HG03066 (cell line): ENCODE results near the gene MYO18A.
"Not testable (repeated sequence)": the region's sequence is repeated elsewhere in the genome, so short reads cannot be mapped to it uniquely, and the experiment has no call there.

Source experiments
- ATAC-seq: cut with Tn5 transposase; IDR thresholded peaks from one replicate; pipeline ENCODE4 v1.9.1; 2021; ENCODE audit warnings: low read depth; ENCODE audit not compliant: unreplicated experiment

Gene MYO18A

DNA sequence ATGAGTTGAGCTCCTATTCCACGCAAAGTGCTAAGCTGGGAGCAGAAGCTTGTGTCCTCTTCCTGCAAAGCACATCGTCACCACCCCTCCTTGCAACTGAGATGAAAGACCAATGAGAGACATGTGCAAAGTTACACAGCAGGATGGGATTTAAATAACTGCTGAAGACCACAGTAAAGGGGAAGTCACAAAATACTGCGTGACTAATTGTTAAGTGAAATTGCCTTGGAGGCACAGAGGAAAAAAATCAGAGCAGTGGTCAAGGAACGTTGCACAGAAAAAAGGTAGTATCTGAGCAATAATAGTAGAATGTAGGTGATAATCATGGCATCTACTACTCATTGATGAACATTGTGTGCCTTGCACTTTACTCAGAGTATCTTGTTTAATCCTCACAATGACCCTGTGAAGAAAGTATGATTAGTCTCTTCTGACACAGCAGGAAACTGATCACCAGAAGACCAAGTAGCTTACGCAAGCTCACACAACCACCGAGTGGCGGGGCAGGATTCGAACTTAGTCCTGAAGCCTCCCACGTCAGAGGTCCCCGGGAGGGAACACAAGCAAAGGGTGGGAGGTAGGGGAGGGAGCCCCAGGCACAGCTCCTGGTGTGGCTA is 15.4 kb upstream of the MYO18A start:
- no peak for ATAC-seq

DNA sequence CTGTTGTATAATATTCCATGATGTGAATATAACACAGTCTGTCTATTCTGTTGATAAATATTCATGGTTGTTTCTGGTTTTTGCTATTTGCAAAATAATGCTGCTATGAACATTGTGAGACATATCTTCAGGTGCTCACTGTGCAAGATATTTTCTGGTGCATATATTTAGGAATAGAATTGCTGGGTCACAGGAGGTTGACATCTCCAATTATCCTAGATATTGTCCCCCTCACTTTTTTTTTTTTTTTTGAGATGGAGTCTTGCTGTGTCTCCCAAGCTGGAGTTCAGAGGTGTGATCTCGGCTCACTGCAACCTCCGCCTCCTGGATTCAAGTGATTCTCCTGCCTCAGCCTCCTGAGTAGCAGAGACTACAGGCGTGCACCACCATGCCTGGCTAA is 14.5 kb upstream of the MYO18A start:
- ATAC-seq, result no peak

DNA sequence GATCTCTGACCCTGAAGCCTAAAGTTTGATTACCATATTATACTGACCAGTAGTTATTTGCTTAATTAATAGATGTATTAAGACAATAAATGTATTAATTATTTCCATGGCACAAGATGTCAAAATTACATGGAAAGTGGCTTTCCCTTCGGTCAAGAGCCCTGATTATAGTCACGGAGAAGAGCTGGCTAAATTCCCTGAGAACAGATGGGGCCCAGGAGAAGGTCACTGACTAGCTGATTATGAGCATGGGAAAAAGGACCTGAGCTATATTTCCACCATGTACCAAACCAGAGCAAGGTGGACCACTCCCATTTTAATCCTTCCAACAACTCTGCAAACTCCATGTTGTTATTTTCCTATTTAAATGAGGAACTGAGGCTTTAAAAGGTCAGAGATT is 12.9 kb upstream of the MYO18A start:
- no peak for ATAC-seq

DNA sequence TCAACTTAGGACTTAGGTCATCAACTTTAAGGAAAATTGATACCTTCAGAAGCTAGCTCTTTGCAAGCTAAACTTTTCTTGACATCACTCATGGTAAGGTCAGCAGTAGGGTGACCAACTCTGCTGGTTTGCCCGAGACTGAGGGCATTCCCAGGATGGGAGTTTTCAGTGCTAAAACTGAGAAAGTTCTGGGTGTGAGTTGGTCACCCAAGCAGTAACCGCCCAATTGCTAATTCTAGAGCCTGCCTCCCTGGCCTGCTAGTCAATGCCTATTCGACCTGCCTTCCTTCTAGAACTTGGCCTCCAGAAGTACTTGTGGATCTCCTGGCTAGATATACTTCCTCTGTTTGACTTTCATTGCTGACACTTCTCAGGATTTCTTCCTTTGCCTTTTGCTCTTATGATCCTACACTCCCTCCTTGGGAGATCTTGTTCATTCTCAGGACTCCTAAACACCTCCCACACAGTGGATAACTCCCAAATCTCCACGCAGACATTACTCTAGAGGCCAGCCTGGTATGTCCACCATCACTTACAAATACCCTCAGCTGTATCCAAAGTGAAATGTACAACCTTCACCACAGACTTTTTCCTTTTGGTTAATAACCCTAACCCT is 10.5 kb upstream of the MYO18A start:
- ATAC-seq, result no peak

DNA sequence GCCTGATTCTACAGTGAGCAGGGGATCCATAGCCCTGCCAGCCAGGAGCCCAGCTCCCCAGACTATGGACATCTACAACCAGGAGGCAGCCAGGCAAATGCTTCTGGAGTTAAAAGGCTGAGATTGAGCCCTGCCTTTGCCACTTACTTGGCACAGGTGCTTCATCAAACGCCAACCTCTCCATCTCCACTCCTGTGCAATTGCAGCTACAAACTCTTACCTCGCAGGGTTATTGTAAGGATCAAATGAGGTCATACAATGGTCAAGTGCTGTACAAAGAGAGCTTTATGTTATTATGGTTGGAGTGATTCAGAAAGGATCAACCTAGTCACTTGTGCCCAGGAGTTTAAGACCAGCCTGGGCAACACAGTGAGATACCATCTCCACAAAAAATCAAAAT is 9.8 kb upstream of the MYO18A start:
- no peak for ATAC-seq

DNA sequence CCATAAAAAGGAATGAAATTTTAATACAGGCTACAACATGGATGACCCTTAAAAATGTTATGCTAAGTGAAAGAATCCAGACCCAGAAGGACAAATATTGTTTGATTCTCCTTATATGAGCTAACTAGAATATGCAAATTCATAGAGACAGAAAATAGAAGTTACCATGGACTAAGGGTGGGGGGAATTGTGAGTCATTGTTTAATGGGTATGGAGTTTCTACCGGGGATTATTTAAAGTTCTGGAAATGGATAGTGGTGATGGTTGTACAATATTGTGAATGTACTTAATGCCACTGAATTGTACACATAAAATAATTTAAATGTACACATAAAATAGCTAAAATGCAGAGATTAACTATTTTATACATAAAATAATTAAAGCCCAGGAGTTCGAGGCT is 9.2 kb upstream of the MYO18A start:
- no peak for ATAC-seq

DNA sequence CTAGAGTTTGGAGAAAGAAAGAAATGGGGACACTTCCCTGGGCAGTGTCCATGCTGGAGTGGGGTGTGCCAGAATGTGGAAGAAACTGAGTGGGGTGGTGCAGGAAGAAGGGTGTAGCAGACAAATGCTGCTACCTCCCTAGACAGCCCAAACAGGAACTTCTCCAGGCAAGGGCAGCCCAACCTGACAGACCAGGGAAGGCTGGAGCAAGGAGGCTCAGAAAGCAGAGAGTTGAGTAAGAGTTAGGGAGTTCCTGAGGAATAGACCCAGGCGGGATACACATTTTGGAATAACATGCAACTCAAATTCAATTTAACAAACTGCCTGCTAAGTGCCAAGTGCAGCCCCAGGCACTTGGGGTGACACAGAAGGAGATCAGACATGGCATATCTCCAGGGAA is 1.0 kb upstream of the MYO18A start:
- ATAC-seq, result no peak

DNA sequence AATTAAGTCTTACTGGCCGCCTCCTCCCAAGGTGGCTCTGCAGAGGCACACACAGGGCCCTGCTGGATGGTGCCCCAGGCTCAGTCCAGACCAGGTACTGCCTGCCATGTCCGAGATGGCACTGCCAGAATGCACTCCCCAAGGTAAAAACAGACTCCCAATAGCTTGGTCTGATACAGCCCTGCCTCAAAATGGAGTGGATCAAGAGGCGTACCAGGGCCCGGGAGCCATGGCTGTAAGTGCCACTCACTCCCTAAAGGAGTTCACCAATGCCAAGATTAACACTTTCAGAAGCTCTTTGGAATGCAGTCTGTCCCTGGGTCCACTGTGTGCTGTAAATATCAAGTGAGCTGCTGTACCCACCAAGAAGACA is 576 bp upstream of the MYO18A start:
- ATAC-seq, result no peak

DNA sequence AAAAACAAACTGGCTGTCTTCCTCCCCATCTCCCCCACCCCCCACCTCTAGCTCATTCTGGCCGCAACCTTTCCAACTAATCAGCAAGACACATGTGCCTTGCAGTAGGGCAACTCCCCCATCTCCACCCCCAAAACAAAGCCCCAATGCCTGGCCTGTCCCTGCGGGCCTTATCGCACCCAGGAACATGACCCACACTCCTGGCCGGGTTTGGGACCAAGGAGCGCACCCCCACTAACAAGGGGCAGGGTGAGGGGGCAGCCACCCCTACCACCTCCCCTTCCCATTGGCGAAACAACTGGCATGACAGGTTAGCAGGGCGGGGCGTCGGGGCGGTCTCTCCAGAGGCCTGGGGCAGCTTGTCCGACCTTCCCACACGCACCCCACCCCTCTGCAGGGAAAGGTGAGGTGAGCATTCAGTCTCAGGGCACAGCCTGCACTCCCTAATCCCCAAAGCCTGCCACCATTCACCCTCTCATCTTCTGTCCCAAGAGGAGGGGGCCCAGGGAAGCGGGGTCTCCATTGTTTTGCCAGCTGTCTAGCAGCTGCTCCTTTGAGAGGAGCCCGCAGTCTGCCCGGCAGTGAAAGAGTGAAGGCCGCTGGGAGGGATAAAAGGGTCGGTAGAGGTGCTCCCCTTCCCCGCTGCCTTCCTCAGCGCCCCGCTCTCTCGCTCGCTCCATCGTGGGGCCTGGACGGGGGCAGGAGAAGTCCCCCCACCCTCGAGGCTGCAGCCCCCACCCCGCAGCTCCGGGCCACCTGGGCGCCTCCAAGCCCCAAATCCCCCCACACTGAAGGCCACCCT is 765 bp downstream of the MYO18A start:
- no peak for ATAC-seq

DNA sequence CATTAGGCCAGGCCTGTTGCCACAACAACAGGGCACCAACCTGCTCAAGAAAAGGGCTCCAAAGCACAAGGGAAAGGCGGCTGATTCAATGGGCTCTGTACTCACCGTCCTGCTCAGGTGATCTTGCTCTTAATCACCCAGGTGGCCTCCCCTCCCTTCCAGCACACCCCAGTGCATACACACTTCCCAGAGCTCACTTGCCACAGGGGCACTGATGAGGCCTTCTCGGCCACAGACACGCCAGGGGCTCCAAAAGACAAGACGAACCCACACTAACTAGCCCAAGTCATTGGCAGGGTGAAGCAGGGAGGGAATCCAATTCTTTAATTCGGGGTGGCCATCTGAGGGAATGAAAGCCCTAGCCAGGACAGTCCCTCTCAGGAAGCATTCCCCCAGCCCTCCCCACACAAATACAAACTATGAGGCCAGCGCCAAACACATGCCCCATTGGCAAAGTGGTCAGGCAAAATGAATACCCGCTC is 1.4 kb downstream of the MYO18A start:
- no peak for ATAC-seq

DNA sequence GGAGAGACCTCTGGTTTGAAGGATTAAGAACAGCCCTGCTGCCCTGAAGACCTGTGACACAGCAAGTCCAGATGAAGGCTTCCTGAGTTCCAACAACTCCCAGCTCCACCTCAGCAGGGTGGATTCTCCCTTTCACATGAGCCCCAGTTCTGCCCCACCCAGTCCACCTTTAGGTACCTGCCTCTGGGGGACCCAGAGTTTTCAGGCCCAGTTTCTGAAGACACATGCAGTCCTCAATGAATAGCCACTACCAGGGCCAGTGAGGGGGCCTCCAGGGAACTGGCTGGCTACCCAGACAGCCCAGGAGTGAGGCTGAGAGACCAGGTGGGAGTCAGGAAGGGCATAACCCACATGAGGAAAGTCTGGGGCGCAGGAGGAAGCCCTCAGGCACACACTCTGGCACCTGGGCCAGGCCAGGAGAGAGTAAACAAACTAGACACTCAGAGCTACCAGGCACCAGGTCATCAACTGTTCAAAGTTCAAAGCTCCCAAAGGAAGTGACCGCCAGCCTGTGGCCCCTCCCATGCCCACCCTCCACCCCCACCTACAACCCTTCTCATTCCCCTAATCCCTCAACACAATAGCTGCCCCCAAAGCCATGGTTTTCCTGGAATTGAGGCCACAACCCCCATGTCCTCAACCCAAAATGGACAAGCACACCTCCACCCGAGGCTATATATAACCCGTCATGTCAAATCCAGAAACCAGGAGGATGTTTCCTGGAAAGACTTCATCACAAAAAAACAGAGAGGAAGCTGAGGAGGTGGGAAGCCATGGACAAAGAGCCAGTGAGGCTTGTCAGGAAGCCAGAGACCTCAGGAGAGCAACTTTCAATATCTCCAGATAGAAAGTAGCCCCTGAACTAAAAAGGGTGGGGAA is 2.1 kb downstream of the MYO18A start:
- ATAC-seq, result no peak

DNA sequence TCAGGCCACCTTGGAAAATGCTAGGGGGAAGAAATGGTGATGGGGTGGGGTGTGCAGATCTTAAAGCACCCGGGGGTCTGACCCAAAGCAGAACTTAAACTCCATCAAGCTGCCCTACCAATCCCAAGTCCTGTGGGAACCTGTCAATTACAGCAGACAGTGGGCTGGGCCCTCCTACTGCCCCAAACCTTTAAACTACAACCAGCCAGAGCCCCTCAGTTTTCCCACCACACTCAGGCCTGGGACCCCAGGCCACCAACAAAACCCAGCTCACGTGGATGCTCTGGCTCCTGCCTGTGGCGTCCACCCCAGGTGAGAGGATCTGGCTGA is 2.7 kb downstream of the MYO18A start:
- no peak for ATAC-seq

DNA sequence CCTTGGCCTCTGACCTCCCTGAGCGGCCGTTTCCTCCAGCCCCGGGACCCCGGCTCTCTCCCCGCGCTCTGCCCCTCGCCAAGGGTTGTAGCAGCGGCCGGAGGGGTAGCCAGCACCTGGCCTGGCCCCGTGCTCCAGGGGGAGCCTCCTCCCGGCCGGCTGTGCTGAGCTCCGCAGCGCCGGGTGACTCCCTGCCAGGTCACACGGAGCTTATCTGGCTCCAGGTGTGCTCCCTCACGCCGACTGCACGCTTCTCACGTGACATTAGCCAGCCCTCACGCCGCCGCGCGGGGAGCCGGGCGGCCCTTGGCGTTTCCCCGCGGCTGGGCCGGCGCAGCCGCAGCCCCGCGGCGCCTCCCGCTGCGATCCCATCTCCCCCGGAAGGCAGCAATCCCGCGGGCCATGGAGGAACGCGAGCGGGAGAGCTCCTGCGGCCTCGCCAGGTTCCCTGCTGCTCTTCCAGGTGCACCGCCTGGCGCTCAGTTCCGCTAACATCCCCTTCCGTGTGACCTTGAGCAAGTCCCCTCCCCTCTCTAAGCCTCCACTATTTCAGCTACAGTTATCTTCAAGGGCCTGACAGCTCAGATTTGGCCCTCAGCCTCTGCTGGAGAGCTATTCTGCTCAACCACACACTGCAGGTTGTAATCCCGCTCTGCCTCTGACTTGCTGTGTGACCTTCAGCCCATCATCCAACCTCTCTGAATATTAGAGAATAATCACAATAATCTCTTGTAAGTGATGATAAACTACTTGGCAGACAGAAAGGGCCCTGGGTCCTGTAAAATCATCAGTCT is 3.4 kb downstream of the MYO18A start:
- no peak for ATAC-seq

DNA sequence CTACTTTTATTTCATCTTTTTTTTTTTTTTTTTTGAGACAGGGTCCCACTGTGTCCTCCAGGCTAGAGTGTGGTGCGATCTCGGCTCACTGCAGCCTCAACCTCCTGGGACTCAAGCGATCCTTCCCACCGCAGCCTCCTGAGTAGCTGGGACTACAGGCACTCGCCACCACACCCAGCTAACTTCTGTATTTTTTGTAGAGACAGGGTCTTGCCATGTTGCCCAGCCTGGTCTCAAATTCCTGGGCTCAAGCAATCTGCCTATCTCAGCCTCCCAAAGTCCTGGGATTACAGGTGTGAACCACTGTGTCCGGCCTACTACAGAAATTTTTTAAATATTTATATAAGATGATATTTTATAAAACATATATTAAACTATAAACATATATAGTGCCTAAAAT is 4.8 kb downstream of the MYO18A start:
- ATAC-seq, result no peak

DNA sequence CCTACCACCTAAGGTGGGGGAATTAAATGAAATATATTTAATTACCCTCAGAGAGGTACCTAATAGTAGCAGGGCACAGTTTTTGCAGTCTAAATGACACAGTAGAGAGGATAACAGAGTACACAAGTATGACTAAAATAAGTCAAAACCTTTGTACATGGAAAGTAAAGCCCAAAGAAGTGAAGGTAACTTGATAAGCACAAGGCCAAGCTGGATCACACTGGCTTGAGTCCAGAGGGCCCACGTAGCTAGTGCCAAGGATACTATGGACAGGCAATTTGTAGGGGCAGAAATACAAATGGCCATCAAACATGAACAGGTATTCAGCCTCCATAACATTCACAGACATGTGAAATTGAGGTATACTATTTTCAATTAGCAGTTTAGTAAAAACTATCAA is 7.6 kb downstream of the MYO18A start:
- no peak for ATAC-seq

DNA sequence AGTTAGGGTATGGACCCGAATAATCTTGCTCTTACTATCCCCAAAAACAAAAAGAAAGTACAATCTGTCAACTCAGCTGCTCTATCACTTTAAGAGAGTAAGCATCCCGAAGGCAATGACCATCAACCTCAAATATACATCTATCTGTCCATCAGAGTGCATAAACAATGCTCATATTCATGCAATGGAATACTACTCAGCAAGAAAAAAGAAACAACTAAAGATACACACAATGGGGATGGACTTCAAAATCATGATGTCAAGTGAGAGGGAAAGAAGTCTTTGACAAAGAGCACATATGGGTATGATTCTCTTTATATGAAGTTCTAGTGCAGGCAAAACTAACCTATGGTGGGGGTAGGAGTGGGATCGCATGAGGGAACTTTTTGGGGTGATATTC is 9.5 kb downstream of the MYO18A start:
- no peak for ATAC-seq

DNA sequence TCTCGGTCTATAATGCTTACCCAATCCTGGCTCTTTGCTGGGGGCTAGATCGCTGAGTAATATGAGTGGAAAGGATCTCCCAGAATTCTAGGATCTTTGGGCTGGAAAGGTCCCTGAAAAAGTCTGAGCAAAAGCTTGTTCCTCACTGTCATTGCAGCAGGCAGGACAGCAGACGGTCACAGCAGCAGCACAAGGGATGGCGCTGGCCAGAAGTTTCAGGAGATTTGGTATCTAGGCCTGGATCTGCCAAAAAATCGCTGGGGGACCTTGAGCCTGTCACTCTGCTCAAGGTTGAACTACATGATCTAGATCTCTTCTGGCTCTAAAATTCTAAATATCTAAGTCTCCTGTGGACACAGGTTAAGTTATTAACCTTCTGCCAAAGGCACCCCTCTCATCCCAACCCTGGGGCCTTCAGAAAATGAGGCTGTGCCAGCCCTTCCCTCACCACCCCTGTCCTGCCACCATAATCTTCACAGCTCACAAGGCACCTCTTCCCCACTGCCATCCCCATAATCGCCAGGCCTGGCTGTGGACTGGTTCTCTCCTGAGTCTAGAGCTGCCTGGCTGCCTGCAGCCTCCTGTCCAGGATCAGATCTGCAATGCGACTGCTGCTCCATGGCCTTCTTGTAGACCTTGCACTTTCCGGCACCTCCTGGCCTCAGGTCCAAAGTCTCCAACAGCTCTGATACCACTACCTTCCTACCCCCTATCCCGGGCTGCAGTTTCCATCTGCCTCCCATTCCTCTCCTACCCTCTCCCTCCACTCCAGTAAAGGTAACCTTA is 10.2 kb downstream of the MYO18A start:
- ATAC-seq, result no peak

DNA sequence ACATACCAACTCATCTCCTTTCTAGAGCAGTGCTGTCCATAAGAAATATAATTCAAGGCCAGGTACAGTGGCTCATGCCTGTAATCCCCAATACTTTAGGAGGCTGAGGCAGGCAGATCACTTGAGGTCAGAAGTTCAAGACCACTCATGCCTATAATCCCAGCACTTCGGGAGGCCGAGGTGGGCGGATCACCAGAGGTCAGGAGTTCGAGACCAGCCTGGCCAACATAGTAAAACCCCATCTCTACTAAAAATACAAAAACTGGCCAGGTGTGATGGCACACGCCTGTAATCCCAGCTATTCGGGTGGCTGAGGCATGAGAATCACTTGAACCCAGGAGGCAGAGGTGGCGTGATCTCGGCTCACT is 11.5 kb downstream of the MYO18A start:
- not testable (repeated sequence) for ATAC-seq

DNA sequence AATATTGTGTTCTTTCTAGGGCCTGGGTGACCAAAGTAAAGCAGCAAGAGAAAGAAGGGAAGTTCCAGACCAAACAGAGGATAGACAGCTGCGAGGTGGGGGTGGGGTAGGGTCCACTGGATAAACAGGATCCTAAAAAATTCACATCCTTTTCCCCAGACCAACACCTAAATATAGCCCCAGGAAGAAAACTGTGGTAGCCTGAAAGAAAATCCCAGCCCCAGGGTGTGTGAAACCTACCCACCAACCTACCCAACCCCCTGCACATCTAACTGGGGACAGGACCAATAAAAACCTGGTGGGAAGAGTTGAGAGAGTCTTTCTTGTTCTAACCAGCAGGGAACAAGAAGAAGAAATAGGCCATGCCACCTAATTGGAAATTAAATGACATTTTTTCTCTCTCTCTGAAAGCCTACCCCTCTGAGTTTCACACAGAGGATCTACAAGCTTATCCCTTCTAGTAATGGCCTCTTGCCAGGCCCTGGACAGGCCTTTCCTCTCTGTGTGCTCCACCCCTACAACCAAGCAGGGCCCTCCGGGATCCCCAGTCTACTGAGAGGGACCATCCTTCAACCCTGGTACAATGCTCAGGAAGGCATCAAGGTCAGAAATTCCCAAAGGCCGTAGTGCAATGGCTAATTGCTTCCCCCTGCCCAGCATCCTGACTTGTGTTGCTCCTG is 12.0 kb downstream of the MYO18A start:
- no peak for ATAC-seq
